HepG2 (cell line): ENCODE results near the gene ALDH2. TPM values are rescaled to one million over a fixed set of nuclear protein-coding genes. Genes with fewer than 3 reads are reported as not detected.

Experiments
- ARID2 ChIP-seq: sonication (generic); formaldehyde crosslinking; IDR thresholded peaks from 2 replicates; pipeline ENCODE4 v1.8.1; 2022; ENCODE audit warnings: mild to moderate bottlenecking, missing genetic modification reagents, borderline replicate concordance
- CREM ChIP-seq, 2 experiments: sonication (generic) in 1 of 2; formaldehyde crosslinking in 1 of 2; IDR thresholded peaks; 2 replicates each; pipeline versions ENCODE4 v1.4.0 to v1.6.1; 2016 to 2020; ENCODE audit warnings: antibody characterized with exemption in 1 of 2, mild to moderate bottlenecking in 1 of 2, missing genetic modification reagents in 1 of 2
- FOXA3 ChIP-seq: IDR thresholded peaks from 2 replicates; pipeline ENCODE4 v1.6.1; 2016; ENCODE audit warnings: missing genetic modification reagents, missing compliant biosample characterization
- IKZF1 ChIP-seq: fragments of 450-650 bp; IDR thresholded peaks from 2 replicates; pipeline ENCODE4 v1.7.1; 2016
- KAT7 ChIP-seq: IDR thresholded peaks from 2 replicates; pipeline ENCODE4 v1.6.1; 2018; ENCODE audit warnings: borderline replicate concordance, missing compliant biosample characterization
- LCORL ChIP-seq, 2 experiments: fragments of 450-650 bp in 1 of 2; sonication (generic) in 1 of 2; formaldehyde crosslinking in 1 of 2; IDR thresholded peaks; 2 replicates each; pipeline versions ENCODE4 v1.5.0 to v1.6.1; 2017 to 2020; ENCODE audit warnings: antibody characterized with exemption in 1 of 2, missing genetic modification reagents in 1 of 2
- NFYC ChIP-seq: IDR thresholded peaks from 2 replicates; pipeline ENCODE4 v1.6.1; 2016; ENCODE audit warnings: missing genetic modification reagents, missing compliant biosample characterization
- NONO ChIP-seq, 2 experiments: fragments of 450-650 bp in 1 of 2; sonication (generic) in 1 of 2; formaldehyde crosslinking in 1 of 2; IDR thresholded peaks in 1 of 2; conservative IDR thresholded peaks in 1 of 2; 2 replicates each; pipeline versions ENCODE4 v1.6.1 to v1.8.0; 2017 to 2022; ENCODE audit warnings: mild to moderate bottlenecking in 1 of 2, missing genetic modification reagents in 1 of 2, moderate library complexity in 1 of 2
- RNF2 ChIP-seq: fragments of 450-650 bp; conservative IDR thresholded peaks from 2 replicates; pipeline ENCODE4 v1.6.1; 2016; ENCODE audit warnings: low read depth
- RXRB ChIP-seq: IDR thresholded peaks from 2 replicates; pipeline ENCODE4 v1.6.1; 2016; ENCODE audit warnings: borderline replicate concordance, missing genetic modification reagents, missing compliant biosample characterization
- TEAD3 ChIP-seq: optimal IDR thresholded peaks from 2 replicates; pipeline ENCODE3; 2016; ENCODE audit warnings: borderline replicate concordance
- ZNF124 ChIP-seq: sonication (generic); formaldehyde crosslinking; IDR thresholded peaks from 2 replicates; pipeline ENCODE4 v1.4.0; 2020; ENCODE audit warnings: missing genetic modification reagents
- ZNF460 ChIP-seq: sonication (generic); formaldehyde crosslinking; IDR thresholded peaks from 2 replicates; pipeline ENCODE4 v1.5.1; 2020; ENCODE audit warnings: missing genetic modification reagents, mild to moderate bottlenecking, borderline replicate concordance
- ZNF550 ChIP-seq: sonication (generic); formaldehyde crosslinking; IDR thresholded peaks from 2 replicates; pipeline ENCODE4 v1.4.0; 2020; ENCODE audit warnings: mild to moderate bottlenecking, missing genetic modification reagents, borderline replicate concordance
- ZNF761 ChIP-seq: sonication (generic); formaldehyde crosslinking; conservative IDR thresholded peaks from 2 replicates; pipeline ENCODE4 v1.4.0; 2020; ENCODE audit warnings: mild to moderate bottlenecking, missing genetic modification reagents
- polyA plus RNA-seq, 8 experiments: library from polyadenylated mRNA; depleted of rRNA in 3 of 8; stranded (reverse) in 7 of 8; unstranded in 1 of 8; fragments of >200 nt; fragmentation: Illumina TruSeq in 4 of 8; extraction: Trizol in 4 of 8; gene quantifications; 2 replicates each; pipeline versions ENCODE4 v1.2.1 to v1.2.3, GENCODE V29; 2011 to 2016; ENCODE audit warnings: low read depth in 4 of 8, missing spikeins in 1 of 8, mixed read lengths in 1 of 8; ENCODE audit not compliant: insufficient read depth in 1 of 8
- total RNA-seq, 5 experiments: library from RNA; depleted of rRNA; stranded (reverse); fragments of >200 nt; fragmentation: Illumina TruSeq; extraction: Trizol; gene quantifications; 2 replicates each; pipeline ENCODE4 v1.2.3, GENCODE V29; 2016; ENCODE audit warnings: low read depth in 1 of 5
- TF ChIP-seq, protein P1 (sequence below): sonication (generic); formaldehyde crosslinking; IDR thresholded peaks from 2 replicates; pipeline ENCODE4 v1.9.0; 2021; ENCODE audit warnings: missing genetic modification reagents, borderline replicate concordance
- TF ChIP-seq, protein P2 (sequence below): IDR thresholded peaks from 2 replicates; pipeline ENCODE4 v1.6.1; 2012; ENCODE audit warnings: low read depth, low read length, improper control_type of control experiment
- TF ChIP-seq, protein P3 (sequence below): sonication (generic); formaldehyde crosslinking; IDR thresholded peaks from 2 replicates; pipeline ENCODE4 v1.9.0; 2021; ENCODE audit warnings: missing genetic modification reagents, mild to moderate bottlenecking, borderline replicate concordance
- TF ChIP-seq, protein P4 (sequence below): sonication (generic); formaldehyde crosslinking; IDR thresholded peaks from 2 replicates; pipeline ENCODE4 v1.4.0; 2020; ENCODE audit warnings: low read depth, mild to moderate bottlenecking, missing genetic modification reagents
- TF ChIP-seq, protein P5 (sequence below): IDR thresholded peaks from 2 replicates; pipeline ENCODE4 v1.6.1; 2016; ENCODE audit warnings: missing compliant biosample characterization, missing genetic modification reagents, borderline replicate concordance

The ALDH2 gene
- total and polyA plus RNA-seq, 2 of the 13 experiments (the other 11 are each of a cell fraction or from before 2014, with no cell fraction given), result 78.8 to 103 TPM

DNA sequence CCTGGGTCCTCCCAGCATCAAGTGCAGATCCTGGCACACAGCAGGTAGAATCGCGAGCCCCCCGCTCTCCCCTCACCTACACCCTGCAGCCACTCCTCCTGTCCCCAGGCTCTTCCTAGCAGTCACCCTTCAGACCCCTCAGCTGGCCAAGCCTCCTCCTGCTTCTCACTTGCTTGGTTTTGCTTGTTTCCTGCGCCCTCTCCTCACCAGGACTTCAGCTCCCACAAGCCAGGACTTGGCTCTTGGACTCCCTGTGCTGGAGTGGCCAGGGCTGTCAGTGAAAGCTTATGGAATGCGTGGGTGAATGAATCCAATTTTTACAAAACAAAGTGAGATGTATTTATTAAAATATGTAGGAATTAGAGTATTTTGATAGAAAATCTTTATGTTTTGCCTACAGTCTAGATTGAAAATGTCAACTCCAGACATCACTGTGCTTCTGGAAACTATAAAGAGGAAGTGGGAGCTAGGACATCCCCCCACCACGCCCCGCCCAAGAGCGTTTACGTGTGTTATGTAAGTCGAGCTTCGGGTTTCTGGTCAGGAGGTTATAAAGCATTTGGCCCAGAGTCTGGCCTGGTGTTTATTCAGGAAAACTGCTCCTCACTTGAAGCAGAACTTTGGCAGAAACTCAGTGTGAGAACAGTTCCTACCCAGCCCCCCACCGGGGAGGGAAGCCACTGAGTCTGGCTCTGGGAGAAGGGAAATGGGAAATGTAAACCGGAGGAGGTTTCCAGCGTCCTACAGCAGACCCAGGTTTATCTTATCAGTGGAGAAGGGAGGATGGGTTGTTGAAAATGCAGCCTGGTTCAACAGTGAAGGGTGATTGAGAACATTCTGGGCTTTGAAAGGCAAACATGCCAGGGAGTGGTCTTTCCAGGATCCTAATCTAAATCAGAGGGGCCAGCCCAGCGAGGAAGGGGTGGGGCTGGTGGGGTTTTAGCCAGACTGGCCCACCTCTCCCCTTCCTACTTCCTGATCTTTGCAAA is 8.8 kb downstream of the ALDH2 start (continued):
- TF ChIP-seq, protein P1, sequence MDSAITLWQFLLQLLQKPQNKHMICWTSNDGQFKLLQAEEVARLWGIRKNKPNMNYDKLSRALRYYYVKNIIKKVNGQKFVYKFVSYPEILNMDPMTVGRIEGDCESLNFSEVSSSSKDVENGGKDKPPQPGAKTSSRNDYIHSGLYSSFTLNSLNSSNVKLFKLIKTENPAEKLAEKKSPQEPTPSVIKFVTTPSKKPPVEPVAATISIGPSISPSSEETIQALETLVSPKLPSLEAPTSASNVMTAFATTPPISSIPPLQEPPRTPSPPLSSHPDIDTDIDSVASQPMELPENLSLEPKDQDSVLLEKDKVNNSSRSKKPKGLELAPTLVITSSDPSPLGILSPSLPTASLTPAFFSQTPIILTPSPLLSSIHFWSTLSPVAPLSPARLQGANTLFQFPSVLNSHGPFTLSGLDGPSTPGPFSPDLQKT (CRISPR knock-in tag), result no peak
- TF ChIP-seq, protein P2, sequence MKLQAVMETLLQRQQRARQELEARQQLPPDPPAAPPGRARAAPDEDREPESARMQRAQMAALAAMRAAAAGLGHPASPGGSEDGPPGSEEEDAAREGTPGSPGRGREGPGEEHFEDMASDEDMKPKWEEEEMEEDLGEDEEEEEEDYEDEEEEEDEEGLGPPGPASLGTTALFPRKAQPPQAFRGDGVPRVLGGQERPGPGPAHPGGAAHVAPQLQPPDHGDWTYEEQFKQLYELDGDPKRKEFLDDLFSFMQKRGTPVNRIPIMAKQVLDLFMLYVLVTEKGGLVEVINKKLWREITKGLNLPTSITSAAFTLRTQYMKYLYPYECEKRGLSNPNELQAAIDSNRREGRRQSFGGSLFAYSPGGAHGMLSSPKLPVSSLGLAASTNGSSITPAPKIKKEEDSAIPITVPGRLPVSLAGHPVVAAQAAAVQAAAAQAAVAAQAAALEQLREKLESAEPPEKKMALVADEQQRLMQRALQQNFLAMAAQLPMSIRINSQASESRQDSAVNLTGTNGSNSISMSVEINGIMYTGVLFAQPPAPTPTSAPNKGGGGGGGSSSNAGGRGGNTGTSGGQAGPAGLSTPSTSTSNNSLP, result no peak
- TF ChIP-seq ZNF460 (CRISPR knock-in tag) (no peak), ZNF761 (no peak; the same call in 1 of the 2 replicates), NONO (IDR thresholded peaks at IDR 0.05) (no peak), NONO (CRISPR knock-in tag; conservative IDR thresholded peaks at IDR 0.05) (no peak), NFYC (CRISPR knock-in tag) (no peak), ZNF124 (CRISPR knock-in tag) (no peak), FOXA3 (CRISPR knock-in tag) (peak; percentile 41; the same call in 1 of the 2 replicates), TEAD3 (CRISPR knock-in tag) (no peak), CREM (IDR thresholded peaks at IDR 0.05) (peak; percentile 52), CREM (CRISPR knock-in tag; IDR thresholded peaks at IDR 0.05) (no peak), KAT7 (CRISPR knock-in tag) (no peak), IKZF1 (no peak), ARID2 (CRISPR knock-in tag) (no peak), RXRB (peak; percentile 70), RNF2 (no peak), LCORL (IDR thresholded peaks at IDR 0.05) (no peak), LCORL (CRISPR knock-in tag; IDR thresholded peaks at IDR 0.05) (0 out of 2 replicates have a peak, but pooled peaks have one; percentile 63), ZNF550 (CRISPR knock-in tag) (no peak)
- TF ChIP-seq, protein P3, sequence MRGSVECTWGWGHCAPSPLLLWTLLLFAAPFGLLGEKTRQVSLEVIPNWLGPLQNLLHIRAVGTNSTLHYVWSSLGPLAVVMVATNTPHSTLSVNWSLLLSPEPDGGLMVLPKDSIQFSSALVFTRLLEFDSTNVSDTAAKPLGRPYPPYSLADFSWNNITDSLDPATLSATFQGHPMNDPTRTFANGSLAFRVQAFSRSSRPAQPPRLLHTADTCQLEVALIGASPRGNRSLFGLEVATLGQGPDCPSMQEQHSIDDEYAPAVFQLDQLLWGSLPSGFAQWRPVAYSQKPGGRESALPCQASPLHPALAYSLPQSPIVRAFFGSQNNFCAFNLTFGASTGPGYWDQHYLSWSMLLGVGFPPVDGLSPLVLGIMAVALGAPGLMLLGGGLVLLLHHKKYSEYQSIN (CRISPR knock-in tag), result no peak
- TF ChIP-seq, protein P4, sequence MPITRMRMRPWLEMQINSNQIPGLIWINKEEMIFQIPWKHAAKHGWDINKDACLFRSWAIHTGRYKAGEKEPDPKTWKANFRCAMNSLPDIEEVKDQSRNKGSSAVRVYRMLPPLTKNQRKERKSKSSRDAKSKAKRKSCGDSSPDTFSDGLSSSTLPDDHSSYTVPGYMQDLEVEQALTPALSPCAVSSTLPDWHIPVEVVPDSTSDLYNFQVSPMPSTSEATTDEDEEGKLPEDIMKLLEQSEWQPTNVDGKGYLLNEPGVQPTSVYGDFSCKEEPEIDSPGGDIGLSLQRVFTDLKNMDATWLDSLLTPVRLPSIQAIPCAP (CRISPR knock-in tag), result no peak
- TF ChIP-seq, protein P5, sequence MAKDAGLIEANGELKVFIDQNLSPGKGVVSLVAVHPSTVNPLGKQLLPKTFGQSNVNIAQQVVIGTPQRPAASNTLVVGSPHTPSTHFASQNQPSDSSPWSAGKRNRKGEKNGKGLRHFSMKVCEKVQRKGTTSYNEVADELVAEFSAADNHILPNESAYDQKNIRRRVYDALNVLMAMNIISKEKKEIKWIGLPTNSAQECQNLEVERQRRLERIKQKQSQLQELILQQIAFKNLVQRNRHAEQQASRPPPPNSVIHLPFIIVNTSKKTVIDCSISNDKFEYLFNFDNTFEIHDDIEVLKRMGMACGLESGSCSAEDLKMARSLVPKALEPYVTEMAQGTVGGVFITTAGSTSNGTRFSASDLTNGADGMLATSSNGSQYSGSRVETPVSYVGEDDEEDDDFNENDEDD, result peak; percentile 17; the same call in 1 of the 2 replicates
